GM18858 (cell line): ENCODE results near the gene DHX34.
"Not testable (repeated sequence)": the region's sequence is repeated elsewhere in the genome, so short reads cannot be mapped to it uniquely, and the experiment has no call there.

Experiments used
- ATAC-seq: cut with Tn5 transposase; IDR thresholded peaks from one replicate; pipeline ENCODE4 v1.9.1; 2021; ENCODE audit not compliant: unreplicated experiment

Gene DHX34

GRCh38 chr19:47323872-47324271 lies 25.2 kb upstream of the DHX34 start:
- no peak for ATAC-seq

DNA sequence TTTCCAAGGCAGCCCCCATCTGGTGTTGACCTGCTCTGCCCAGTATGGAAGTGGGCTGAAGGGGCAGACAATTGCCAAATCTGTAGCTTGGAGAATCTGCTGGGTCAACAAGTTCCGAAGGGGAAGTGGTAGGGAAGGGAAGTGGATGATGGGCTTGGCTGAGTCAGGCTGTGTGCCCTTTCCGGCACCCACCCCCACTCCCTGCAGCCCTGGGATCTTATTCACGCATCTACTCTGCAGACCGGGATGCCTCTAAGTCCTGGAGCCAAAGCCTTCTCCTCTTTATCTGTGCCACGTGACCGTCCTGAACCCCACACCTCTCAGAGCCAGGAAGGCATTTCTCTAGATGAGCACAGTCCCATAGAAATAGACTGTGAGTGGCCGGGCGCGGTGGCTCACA lies 24.6 kb upstream of the DHX34 start:
- no peak for ATAC-seq

GRCh38 chr19:47330466-47330869 lies 18.6 kb upstream of the DHX34 start:
- ATAC-seq: no peak

DNA sequence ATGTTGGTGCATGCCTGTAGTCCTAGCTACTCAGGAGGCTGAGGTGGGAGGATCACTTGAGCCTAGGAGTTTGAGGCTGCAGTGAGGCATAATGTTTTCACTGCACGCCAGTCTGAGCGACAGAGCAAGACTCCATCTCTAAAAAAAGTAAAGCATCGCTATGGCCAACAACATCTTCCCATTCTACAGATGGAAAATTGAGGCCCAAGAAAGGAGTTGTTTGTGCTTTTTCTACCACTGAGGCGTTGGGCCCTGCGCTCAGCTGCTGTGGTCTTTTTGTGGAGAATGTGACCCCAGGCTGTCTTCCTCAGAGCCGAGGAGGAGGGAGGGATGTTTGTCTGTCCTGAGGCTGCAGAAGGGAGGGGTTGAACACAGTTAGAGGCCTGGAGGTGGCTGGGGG lies 17.6 kb upstream of the DHX34 start:
- no peak for ATAC-seq

GRCh38 chr19:47331931-47332547 lies 17.1 kb upstream of the DHX34 start, which contains the start of gene C5AR2:
C5AR2 (plus strand) TSS chr19:47332175; CDS start chr19:47340800, 8,625 bp downstream.
- no peak for ATAC-seq

DNA sequence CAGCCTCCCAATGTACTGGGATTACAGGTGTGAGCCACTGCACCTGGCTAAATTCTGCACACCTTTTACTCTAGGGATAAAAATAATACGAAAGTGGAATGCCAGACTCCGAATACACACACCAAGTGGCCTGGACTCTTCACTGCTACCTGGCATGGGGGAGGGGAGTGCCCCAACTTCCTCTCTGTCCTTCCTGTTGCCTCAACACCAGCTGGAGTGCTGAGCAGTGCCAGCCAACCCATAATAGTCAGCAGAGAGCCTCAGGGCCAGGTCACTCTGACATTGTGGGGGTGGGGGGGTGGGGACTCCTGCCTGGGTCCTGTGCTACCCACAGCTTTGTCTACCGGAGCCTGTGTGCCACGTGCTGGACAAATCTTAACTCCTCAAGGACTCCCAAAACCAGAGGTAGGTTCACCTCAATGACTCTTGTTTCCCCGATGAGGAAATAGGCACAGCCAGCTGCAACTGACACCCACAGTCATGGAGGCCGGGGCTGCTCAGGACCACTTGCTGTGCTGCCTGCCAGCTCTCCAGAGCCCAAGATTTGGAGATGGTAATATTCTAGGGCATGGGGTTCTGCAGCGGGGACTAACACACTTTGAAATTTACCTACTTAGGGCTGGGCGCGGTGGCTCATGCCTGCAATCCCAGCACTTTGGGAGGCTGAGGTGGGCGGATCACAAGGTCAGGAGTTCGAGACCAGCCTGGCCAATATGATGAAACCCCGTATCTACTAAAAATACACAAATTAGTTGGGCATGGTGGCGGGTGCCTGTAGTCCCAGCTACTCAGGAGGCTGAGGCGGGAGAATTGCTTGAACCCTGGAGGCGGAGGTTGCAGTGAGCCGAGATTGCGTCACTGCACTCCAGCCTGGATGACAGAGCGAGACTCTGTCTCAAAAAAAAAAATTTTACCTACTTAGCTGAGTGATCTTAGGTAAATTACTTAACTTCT lies 12.1 kb upstream of the DHX34 start:
- ATAC-seq: not testable (repeated sequence)

DNA sequence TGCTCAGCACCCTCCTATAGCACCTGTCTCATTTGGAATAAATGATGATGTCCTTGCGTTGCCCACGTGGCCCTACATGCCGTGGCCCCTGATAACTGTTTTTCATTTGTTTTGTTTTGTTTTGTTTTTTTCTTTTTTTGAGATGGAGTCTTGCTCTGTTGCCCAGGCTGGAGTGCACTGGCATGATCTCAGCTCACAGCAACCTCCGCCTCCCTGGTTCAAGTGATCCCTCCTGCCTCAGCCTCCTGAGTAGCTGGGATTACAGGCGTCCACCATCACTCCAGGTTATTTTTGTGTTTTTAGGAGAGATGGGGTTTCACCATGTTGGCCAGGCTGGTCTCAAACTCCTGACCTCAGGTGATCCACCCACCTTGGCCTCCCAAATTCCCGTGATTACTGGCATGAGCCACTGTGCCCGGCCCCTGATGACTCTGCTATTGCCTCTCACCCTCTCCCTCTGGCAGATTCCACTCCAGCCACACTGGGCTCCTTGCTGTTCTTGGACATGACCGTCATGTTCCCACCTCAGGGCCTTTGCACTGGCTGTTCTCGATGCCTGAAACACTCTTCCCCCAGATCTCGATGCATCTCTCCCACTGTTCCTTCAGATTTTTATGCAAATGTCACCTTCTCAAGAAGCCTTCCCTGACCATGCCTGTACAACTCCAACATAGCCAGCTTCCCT lies 9.8 kb upstream of the DHX34 start:
- no peak for ATAC-seq

GRCh38 chr19:47340477-47341208 lies 8.5 kb upstream of the DHX34 start:
- no peak for ATAC-seq

DNA sequence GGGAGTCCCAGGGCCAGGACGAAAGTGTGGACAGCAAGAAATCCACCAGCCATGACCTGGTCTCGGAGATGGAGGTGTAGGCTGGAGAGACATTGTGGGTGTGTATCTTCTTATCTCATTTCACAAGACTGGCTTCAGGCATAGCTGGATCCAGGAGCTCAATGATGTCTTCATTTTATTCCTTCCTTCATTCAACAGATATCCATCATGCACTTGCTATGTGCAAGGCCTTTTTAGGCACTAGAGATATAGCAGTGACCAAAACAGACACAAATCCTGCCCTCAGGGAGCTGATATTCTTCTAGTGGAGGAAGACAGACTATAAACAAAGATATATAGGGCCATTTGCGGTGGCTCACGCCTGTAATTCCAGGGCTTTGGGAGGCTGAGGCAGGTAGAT lies 7.4 kb upstream of the DHX34 start:
- no peak for ATAC-seq

GRCh38 chr19:47343194-47343802 lies 5.8 kb upstream of the DHX34 start:
- ATAC-seq: no peak

GRCh38 chr19:47344425-47344824 lies 4.7 kb upstream of the DHX34 start:
- ATAC-seq: no peak

- ATAC-seq: not testable (repeated sequence)
Measured at GRCh38 chr19:47346024-47346423, 3.1 kb upstream of the DHX34 start.

GRCh38 chr19:47350630-47351029 lies 1.5 kb downstream of the DHX34 start:
- ATAC-seq: no peak

- ATAC-seq: no peak
Measured at GRCh38 chr19:47351548-47351947, 2.4 kb downstream of the DHX34 start.

- no peak for ATAC-seq
Measured at GRCh38 chr19:47352095-47352494, 3.0 kb downstream of the DHX34 start.

- no peak for ATAC-seq
Measured at GRCh38 chr19:47353307-47353712, 4.2 kb downstream of the DHX34 start.

- ATAC-seq: no peak
Measured at GRCh38 chr19:47356900-47357299, 7.8 kb downstream of the DHX34 start.

DNA sequence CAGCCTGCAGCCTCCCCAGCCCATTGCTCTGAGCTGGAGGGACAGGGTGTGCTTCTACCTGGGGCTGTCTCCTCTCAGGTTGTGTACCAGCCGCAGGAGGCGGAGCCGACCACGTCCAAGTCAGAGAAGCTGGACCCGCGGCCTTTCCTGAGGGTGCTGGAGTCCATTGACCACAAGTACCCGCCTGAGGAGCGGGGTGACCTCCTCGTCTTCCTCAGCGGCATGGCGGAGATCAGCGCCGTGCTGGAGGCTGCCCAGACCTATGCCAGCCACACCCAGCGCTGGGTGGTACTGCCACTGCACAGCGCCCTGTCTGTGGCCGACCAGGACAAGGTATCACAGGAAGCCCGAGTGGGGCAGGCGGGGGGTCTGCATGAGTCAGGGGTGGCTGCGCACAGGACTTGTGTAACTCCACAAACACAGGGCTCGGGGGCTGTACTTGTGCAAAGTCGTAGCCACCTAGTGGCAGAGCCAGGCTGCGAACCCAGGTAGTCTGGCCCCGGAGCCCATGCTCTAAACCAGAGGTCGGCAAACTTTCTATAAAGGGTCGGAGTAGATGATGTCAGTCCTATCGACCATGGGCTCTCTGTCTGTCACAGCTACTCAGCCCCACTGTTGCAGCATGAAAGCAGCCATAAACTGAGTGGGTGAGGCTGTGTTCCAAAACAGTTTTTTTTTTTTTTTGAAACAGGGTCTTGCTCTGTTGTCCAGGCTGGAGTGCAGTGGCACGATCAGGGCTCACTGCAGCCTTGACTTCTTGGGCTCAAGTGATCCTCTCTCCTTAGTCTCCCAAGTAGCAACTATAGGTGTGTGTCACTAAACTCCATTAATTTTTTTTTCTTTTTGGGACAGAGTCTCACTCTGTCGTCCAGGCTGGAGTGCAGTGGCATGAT lies 8.9 kb downstream of the DHX34 start:
- ATAC-seq: no peak

GRCh38 chr19:47358936-47359335 lies 9.8 kb downstream of the DHX34 start:
- ATAC-seq: no peak

GRCh38 chr19:47362321-47362720 lies 13.2 kb downstream of the DHX34 start:
- ATAC-seq: no peak
